HG03469 (cell line): Measurements from ENCODE around the gene FRMPD2.
"Not testable (repeated sequence)": the region's sequence is repeated elsewhere in the genome, so short reads cannot be mapped to it uniquely, and the experiment has no call there.

Experiments
- ATAC-seq: cut with Tn5 transposase; IDR thresholded peaks from one replicate; pipeline ENCODE4 v1.9.1; 2021; ENCODE audit warnings: mild to moderate bottlenecking, moderate library complexity, moderate number of reproducible peaks; ENCODE audit not compliant: unreplicated experiment

FRMPD2 gene

DNA sequence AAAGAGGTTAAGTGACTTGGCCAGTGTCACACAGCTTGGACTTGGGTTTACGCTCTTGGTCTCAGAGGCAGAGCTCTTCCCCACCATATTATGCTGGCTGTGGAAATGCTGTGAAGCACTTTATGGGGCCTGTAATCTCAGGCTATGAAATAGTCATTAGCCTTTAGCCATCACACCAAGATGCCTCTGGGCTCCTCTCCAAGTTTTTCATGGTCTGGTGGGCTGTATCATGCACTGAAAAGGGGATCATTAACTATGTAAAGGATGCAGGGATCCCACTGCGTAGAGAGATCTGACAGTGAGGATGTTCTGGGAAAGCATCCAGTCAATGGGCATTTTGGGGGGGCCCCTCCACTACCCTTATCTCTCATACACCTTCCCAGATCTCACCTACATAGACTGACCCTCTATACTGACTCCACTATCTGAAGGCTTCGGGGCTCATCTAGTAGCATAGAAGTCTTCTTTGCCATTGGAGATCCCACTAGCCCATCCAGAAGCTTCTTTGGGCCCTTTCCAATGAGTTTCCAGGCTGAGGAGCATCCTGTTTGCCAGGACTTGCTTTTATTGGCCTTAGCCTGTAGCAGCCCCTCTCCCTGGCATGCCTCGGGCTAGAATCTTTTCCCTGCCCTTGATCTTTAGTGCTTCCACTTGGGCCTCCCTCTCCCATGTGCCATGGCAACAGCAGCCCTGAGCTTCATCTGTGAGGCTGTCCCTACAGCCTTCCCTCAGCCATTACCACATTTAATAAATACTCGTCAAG is 19.6 kb downstream of the FRMPD2 start:
- no peak for ATAC-seq

DNA sequence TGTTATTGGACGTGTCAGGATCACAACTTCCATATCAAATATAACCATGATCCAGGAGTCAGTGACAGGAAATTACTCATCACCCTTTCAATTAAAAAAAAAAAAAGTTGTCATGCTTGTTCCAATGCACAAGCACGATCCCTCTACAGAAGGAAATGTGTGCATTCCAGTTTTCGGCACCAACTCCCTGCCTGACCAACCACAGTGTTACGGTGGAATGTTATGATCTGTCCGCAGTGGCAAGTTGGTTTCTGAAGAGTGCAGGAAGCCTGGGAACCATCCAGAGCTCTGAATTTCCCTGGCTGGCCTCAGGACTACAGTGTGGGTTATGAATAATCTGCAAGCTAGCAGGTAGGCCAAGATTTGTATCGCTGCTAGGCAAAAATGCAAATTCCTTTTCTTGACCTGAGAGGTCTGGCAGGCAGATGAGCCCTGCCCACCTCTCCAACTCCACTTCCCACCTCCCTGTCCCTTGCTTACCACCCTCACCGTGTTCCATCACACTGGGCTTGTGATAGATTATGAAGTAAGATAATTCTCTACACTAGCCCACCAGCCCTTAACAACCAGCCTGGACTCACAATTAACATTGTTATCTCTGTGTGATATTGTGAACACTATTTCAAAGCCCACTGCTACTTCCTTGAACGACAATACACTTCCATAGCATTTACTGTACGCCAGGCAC is 20.4 kb downstream of the FRMPD2 start:
- ATAC-seq: no peak

- no peak for ATAC-seq
Measured at GRCh38 chr10:48252354-48252650, 22.2 kb downstream of the FRMPD2 start.

DNA sequence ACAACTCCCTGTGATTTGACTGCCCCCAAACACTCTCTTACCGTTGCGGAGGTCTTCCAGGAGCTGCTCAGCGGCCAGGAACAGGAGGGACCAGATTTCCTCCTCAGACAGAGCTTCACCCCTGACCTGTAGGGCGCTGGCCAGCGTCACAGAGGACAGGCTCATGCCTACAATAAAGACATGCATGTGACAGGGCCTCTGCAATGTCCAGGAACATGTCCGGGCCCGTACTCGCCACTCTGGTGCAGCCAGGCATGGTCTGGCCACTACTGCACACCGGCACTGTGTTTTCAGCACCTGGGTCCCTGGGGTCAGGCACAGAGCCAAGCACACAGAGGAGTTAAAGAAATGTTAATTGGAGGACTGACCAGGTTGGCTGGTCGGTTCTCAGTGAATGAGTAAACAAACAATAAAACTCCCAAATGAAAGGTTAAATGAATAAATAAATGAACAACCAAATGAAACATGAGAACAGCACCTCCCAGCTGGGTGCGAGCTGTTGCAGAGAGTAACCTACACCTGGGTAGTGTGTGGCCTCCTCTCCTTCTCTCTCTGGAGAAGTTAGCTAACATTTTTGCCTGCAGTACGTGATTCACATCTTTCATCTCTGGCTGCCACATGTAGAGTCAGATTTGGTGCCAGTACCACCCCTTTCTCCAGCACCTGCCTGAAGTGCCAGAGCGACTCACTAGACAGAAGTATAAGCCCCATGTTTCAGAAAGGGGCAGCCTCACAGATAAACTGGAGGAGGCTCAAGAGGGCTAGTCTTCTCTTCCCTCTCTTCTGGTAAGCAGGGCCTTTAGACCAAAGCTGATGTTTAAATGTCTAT is 22.8 kb downstream of the FRMPD2 start:
- ATAC-seq: no peak

- no peak for ATAC-seq
Measured at GRCh38 chr10:48251152-48251524, 23.4 kb downstream of the FRMPD2 start.

- ATAC-seq: no peak
Measured at GRCh38 chr10:48249763-48250351, 24.6 kb downstream of the FRMPD2 start.

- no peak for ATAC-seq
Measured at GRCh38 chr10:48249004-48249762, 25.3 kb downstream of the FRMPD2 start.

DNA sequence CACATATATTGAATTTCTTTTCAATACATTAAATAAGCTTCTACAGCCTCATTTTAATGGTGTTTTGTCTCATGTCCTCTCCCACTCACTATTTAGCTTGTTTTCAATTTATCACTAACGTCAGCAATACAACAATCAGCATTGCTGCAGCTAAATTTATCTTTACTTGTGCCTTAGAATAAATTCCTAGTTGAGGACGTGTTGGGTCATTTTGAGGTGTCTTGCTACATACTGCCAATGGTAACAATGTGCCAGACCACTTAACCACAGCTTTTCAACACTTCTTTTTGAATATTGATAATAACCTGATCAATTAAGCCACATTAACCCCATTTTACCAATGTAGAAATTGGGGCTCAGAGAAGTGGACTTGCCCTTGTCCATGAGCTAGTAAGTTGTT is 26.0 kb downstream of the FRMPD2 start:
- no peak for ATAC-seq

GRCh38 chr10:48247680-48248079 is 26.8 kb downstream of the FRMPD2 start:
- ATAC-seq: no peak

DNA sequence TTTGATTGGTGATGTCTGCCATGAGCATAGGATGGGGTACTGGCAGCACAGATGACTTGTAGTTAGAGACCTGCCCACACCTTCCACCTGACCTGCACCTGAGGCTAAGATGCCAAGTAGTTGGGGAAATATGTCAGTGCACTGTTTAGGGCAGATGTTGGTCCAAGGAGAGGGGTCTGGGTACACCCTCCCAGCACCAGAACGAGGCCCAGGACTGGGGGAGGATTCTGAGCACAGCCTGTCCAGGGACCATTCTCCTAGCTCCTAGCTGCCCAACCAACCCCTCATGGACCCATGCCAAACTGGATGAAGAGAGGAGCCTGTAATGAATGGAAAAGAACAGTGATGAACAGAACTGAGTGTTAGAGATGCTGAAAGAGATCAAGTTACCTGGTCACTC is 28.0 kb downstream of the FRMPD2 start:
- ATAC-seq: no peak

- ATAC-seq: no peak
Measured at GRCh38 chr10:48245977-48246376, 28.5 kb downstream of the FRMPD2 start.

- ATAC-seq: not testable (repeated sequence)
Measured at GRCh38 chr10:48243921-48244320, 30.6 kb downstream of the FRMPD2 start.

GRCh38 chr10:48243487-48243886 is 31.0 kb downstream of the FRMPD2 start:
- ATAC-seq: no peak

DNA sequence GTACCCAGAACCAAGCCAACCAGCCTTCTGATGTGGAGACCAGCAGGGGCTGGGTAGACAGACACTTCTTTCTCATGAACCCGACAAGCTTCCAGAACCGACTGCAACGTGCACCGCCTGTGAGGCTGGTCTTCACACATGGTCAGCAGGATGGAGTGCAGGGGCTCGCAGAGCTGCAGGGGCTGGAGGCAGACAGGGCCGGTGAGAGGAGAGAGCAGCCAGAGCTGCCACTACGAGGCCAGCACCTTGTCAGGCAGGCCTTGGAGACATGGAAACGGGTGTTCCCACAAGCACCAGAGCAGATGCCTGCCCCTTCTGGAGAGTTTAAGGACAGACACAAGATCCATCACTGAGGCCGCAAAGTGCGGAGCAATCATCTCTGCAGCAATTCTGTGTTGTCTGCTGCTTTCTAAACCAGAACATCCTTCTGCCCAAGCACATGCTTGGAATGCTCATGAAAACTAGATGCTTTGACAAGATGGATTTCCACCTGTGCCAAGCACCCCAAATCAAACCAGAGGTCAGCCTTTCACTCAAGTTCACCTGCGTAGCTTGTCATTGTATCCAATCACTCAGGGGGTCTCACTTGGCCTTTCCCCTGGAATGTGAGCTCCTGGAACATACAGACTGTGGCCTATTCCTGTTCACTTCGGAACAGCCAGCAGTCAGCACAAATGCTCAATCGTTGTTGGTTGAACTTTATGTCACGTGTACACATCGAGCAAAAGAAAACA is 32.2 kb downstream of the FRMPD2 start:
- ATAC-seq: no peak

GRCh38 chr10:48241332-48241731 is 33.2 kb downstream of the FRMPD2 start:
- no peak for ATAC-seq

DNA sequence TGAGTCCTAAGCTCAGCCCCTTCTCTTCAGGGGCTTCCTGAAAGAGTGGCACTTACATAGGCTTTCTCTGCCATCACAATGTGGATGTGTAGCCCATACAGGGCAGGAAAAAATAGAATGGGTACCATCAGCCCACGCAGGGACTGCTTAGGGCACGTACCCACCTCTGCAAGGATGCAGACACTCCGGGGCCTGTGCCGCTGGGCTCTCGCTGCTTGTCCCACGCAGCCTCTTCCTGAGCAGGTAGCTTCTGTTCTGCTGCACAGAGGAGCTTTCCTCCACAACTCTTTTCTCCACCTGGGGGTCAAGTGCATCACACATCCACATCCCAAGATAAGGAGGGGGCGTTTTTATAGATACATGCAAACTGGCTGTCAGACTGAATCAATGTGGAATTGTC is 34.3 kb downstream of the FRMPD2 start:
- no peak for ATAC-seq

- no peak for ATAC-seq
Measured at GRCh38 chr10:48239618-48240017, 34.9 kb downstream of the FRMPD2 start.

DNA sequence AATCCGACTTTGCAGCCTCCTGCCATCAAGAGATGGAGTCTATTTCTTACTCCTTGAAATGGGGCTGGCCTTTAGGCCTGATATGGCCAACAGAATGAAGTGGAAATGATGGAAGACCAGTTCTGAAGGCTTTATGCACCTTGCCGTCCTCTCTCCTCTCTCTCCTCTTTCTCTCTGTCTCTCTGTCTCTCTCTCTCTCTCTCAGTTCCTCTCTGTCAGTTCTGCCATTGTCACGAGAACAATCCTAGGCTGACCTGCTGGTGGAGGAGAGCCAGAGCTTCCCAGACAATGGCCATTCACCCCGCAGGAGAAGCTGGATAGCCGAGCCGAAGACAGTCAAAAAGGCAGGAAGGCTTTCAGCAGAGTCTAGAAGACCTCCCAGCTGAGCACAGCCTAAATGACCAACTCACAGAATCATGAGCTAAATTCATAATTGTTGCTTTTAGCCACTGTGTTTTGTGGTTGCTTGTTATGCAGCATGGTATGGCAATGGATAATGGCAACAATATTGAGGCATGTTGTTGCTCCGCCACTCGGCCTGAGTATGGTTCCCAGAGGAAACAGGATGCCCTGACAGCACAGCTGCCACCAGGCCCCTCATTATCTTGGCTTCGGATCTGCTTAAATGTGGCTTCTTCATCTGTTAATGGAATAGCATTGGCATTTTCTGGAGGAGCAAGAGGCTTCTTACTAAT is 35.5 kb downstream of the FRMPD2 start:
- ATAC-seq: no peak
